Retinal pigment epithelial cell (primary cell): ENCODE measurements around the gene SAP30L.

ENCODE experiments used
- DNase-seq: peaks from one replicate; pipeline ENCODE4 v3.0.0-alpha.2; 2010; ENCODE audit warnings: low read depth
- H3K4me3 ChIP-seq: 2 replicates; pipeline ENCODE4 v1.5.1; 2011; ENCODE audit warnings: mild to moderate bottlenecking, low read length, control low read depth, moderate library complexity
- CTCF ChIP-seq: conservative IDR thresholded peaks from 2 replicates; pipeline ENCODE4 v1.5.1; 2011; ENCODE audit warnings: low read depth, low read length, control low read depth, inconsistent platforms

SAP30L gene

GRCh38 chr5:154446195-154447088 lies 645 bp downstream of the SAP30L start:
- no peak for TF ChIP-seq CTCF
- peak overlapping the region; percentile 67 for H3K4me3 ChIP-seq
- DNase-seq: peak; percentile 28

GRCh38 chr5:154447089-154447725 lies 1.4 kb downstream of the SAP30L start:
- no peak for TF ChIP-seq CTCF
- peak overlapping the region; percentile 67 for H3K4me3 ChIP-seq
- DNase-seq: no peak

DNA sequence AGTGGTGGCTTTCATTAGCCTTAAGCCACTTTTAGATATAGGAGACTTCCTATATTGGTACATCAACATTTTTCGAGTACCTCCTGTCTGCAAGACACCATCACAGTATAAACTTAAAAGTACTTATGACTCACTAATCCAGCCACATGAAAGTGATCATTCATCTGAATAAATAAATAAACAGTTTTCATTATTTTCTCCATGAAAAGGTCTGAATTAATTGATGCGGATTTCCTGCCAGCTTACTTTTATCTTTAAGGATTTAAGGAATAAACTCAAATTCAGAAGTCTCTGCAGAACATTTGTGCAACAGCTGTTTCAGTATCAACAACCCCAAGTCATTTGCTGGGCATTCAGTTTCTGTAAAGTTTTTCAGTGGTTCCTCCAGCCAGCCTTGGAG lies 4.0 kb downstream of the SAP30L start:
- H3K4me3 ChIP-seq: no peak overlapping the region
- DNase-seq: no peak
- TF ChIP-seq CTCF: no peak

DNA sequence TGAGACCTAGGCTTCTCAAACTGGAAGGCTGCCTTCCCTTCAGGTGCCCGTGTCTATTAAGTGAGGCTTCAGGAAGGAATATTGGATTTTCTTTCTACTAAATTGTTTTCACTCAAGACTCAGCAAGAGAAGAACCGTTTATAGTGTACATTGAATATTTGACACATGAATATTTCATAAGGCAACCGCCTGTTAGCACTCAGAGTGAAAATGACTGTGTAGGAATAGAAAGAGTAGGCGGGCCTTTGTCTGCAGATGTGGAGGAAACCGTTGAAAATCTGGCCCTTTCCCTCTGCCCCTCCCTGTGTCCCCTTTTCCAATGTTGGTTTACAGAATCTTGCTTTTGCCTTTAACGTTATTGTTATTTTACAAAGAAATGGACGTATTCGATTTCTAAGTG lies 6.2 kb downstream of the SAP30L start:
- no peak for DNase-seq
- no peak overlapping the region for H3K4me3 ChIP-seq
- no peak for TF ChIP-seq CTCF

GRCh38 chr5:154455585-154455984 lies 9.8 kb downstream of the SAP30L start:
- no peak for DNase-seq
- no peak for TF ChIP-seq CTCF
- H3K4me3 ChIP-seq: no peak overlapping the region

DNA sequence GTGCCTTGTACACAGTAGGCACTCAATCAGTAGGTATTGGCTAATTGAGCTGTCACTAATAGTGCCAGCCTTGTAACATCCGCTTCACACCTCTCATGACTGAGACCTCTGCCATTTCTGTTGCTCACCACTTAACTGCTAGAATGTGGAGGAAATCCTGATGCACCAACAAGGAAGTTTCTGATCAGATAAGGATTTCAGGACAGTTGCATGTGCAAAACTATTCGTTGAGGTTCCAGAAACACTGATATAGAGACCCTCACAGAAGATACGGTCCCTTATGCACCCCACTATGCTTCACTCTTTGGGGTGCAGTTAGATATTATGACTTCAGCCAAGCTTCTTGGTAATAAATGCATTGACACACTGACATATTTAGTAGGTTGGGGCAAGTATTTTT lies 10.7 kb downstream of the SAP30L start:
- no peak for TF ChIP-seq CTCF
- DNase-seq: no peak
- no peak overlapping the region for H3K4me3 ChIP-seq

DNA sequence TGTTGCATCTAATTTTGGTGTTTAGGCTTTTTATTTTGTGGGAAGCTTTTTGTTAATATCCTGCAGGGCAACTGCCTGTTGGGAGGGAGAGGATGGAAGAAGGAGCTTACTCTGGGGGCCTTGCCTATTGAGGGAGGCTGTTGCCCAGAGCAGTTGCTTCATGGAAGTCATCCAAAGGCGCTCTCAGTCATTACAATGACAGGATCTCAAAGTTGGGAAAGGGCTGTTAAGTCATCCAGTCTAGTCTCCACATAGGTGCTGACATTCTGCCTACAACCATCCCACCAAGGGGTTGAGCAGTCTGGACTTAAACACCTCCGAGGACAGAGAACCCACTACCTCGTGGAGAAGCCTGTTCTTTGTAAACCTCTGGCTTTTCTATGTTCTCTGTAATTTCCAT lies 13.2 kb downstream of the SAP30L start:
- no peak overlapping the region for H3K4me3 ChIP-seq
- DNase-seq: no peak
- no peak for TF ChIP-seq CTCF
